Central memory CD8-positive, alpha-beta T cell (primary cell): ENCODE data around the gene FGD4.

ENCODE experiments used
- ATAC-seq: fragments of 150-1000 bp; cut with Tn5 transposase; replicated peaks from 2 replicates; pipeline ENCODE4 v1.10.0; 2022; ENCODE audit warnings: mild to moderate bottlenecking, moderate FRiP score, moderate number of reproducible peaks; ENCODE audit not compliant: poor library complexity, severe bottlenecking; ENCODE audit errors: extremely low read depth
- DNase-seq, 2 donors: peaks; one replicate each; pipeline ENCODE4 v3.0.0; 2021; ENCODE audit warnings: low spot score in 2 of 2
- H3K27ac Mint-ChIP-seq: one replicate; pipeline ENCODE4 v1.8.0; 2022; ENCODE audit warnings: low read depth, mild to moderate bottlenecking, moderate library complexity, mixed read lengths
- H3K27me3 Mint-ChIP-seq: one replicate; pipeline ENCODE4 v1.8.0; 2022; ENCODE audit warnings: mixed read lengths
- H3K36me3 Mint-ChIP-seq: one replicate; pipeline ENCODE4 v1.8.0; 2022; ENCODE audit warnings: mild to moderate bottlenecking, moderate library complexity, mixed read lengths; ENCODE audit not compliant: insufficient read depth
- H3K4me1 Mint-ChIP-seq: one replicate; pipeline ENCODE4 v1.8.0; 2022; ENCODE audit warnings: mixed read lengths
- H3K4me3 Mint-ChIP-seq: one replicate; pipeline ENCODE4 v1.8.0; 2022; ENCODE audit warnings: mild to moderate bottlenecking, moderate library complexity, mixed read lengths
- H3K9me3 Mint-ChIP-seq: one replicate; pipeline ENCODE4 v1.8.0; 2022; ENCODE audit warnings: mixed read lengths

Gene FGD4

DNA sequence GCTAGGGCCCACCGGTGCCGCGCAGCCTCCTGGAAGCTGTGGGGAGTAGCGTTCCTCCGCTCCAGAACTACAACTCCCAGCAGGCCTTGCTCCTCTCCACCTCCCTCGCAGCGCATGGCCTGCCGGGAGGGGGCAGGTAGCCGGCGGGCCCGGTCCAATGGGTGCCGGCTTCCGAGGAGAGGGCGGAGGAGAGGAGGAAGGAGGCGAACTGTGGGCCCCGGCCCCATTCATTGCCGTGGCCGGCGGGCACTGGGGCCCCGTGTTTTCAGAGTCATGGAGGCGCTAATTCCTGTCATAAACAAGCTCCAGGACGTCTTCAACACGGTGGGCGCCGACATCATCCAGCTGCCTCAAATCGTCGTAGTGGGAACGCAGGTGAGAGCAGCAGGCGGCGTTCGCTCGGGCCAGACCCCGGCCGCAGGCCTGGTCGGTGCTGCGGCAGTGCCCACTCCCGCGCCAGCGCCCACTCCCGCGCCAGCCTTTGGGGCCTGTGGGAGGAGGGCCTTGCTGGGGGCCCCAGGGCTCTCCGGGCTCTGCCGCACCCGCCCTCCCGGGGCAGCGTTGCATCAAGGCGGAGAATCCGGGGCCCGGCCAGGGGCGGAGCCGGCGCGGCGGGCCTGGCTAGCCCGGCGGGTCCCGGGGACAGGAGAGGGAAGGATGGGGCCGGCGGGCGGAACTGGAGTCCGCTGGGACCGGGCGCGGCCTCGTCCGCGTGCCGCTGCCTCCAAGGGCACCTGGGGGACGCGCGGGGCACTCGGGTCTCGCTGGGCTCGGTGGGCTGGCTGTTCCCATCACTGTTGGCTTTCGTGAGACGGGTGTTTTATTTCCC, 279.9 kb downstream of the FGD4 start, which contains the start of gene DNM1L:
Gene DNM1L (plus strand): TSS at position 211 of the 829 bp plus-strand sequence. CDS start 63 bp downstream, at position 274.
- peak within 1 kb of the TSS; percentile 86 for H3K4me3 Mint-ChIP-seq
- H3K27me3 Mint-ChIP-seq: no peaks in the 10 kb centered on the region
- H3K9me3 Mint-ChIP-seq: no peaks in the 10 kb centered on the region
- H3K27ac Mint-ChIP-seq: peak within 1 kb of the TSS; percentile 77
- DNase-seq (peak; percentile 86 to 87), ATAC-seq (peak; percentile 99)
- peaks cover 11% of the 10 kb centered on the region for H3K36me3 Mint-ChIP-seq
- H3K4me1 Mint-ChIP-seq: peaks cover 19% of the 10 kb centered on the region

DNA sequence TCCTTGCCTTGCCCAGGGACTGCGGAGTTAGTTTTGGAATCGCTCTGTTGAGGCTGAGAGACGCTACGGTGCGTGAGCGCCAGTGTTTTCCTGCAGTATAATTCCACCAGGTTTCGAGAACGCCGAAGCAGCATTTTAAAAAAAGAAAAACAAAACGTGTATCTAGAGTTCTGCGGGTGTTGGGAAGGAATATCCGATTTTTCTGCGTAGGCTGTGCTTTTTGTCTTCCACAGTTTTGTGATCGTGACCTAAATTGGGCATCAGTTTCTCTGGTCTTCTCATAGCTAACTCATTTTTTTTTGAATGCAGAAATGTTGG, 280.5 kb downstream of the FGD4 start:
- DNase-seq (no peak), ATAC-seq (no peak)
- Mint-ChIP-seq H3K9me3 (no peaks in the 10 kb centered on the region), H3K4me3 (peak overlapping the region; percentile 86), H3K27me3 (no peaks in the 10 kb centered on the region), H3K27ac (peak overlapping the region; percentile 71), H3K36me3 (peaks cover 13% of the 10 kb centered on the region), H3K4me1 (peaks cover 19% of the 10 kb centered on the region)

DNA sequence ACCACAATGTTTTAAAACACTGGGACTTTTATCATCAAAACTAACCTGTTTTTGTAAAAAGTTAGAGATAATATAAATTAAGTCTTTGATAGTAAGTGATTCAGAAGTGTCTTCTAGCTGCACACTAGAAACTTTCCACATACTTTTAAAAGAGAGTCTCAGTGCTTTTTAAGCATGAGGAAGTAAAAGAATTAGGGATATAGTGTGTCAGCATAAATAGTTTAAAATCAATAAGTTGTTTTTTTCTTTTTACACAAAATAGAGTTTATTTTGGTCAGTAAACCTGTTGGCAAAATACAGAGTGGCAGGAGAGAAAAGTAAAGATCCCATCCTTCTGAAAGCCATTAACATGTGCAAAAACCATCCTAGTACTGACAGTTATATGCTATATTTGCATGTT, 281.4 kb downstream of the FGD4 start:
- Mint-ChIP-seq H3K4me3 (peak overlapping the region; percentile 86), H3K36me3 (peaks cover 19% of the 10 kb centered on the region), H3K27me3 (no peaks in the 10 kb centered on the region), H3K27ac (no peak overlapping the region), H3K4me1 (peaks cover 25% of the 10 kb centered on the region), H3K9me3 (no peaks in the 10 kb centered on the region)
- no peak for DNase-seq
- ATAC-seq: no peak

DNA sequence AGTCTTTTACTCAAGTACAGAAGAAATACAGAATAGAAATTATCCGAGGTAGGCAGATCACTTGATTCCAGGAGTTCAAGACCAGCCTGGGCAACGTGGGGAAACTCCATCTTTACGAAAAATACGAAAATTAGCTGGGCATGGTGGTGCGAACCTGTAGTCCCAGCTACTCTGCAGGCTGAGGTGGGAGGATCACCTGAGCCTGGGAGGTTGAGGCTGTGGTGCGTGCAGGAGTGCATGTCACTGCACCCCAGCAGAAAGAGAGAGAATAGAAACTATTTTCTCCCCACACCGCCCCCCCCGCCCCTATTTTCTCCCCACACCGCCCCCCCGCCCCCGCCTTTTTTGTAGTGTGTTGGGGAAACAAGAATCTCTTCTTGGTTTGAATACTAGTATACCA, 281.9 kb downstream of the FGD4 start:
- H3K9me3 Mint-ChIP-seq: no peaks in the 10 kb centered on the region
- peaks cover 19% of the 10 kb centered on the region for H3K36me3 Mint-ChIP-seq
- no peaks in the 10 kb centered on the region for H3K27me3 Mint-ChIP-seq
- H3K27ac Mint-ChIP-seq: no peak overlapping the region
- no peak for ATAC-seq
- H3K4me3 Mint-ChIP-seq: no peak overlapping the region
- peaks cover 28% of the 10 kb centered on the region for H3K4me1 Mint-ChIP-seq
- DNase-seq: no peak

DNA sequence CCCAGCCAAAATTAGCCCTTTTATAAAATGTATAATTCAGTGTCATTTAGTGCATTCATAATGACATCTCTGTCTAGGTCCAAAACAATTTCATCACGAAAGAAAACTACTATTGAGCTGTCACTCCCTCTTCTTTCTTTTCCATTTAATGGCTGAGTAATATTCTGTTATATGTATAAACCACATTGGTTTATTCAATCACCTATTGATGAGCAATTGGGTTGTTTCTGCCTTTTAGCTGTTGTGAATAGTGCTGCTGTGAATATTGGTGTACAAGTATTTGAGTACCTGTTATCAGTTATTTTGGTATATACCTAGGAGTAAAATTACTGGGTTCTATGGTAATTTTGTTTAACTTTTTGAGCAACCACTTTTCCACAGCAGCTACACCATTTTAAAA, 287.0 kb downstream of the FGD4 start:
- H3K4me1 Mint-ChIP-seq: peaks cover 45% of the 10 kb centered on the region
- no peaks in the 10 kb centered on the region for H3K9me3 Mint-ChIP-seq
- no peak overlapping the region for H3K4me3 Mint-ChIP-seq
- no peak for DNase-seq
- no peak overlapping the region for H3K27ac Mint-ChIP-seq
- no peaks in the 10 kb centered on the region for H3K27me3 Mint-ChIP-seq
- ATAC-seq: no peak
- peaks cover 17% of the 10 kb centered on the region for H3K36me3 Mint-ChIP-seq

DNA sequence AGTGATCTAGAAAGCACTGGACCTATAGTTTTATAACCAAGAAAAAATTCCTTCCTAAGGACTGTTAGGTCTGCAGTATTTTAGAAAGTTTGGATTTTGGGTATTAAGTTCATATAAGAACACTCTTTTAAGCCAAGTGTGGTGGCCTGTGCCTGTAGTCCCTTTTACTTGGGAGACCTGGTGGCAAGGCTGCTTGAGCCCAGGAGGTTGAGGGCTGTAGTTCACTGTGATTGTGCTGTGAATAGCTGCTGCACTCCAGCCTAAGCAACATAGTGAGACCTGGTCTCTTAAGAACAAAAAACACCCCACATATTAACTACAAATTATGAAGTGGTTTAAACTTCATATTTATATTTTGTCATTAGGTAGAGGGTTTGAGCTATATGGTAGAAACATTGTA, 289.4 kb downstream of the FGD4 start:
- Mint-ChIP-seq H3K4me1 (peaks cover 60% of the 10 kb centered on the region), H3K4me3 (no peak overlapping the region), H3K9me3 (no peaks in the 10 kb centered on the region), H3K27me3 (no peaks in the 10 kb centered on the region), H3K27ac (no peak overlapping the region), H3K36me3 (peaks cover 12% of the 10 kb centered on the region)
- no peak for DNase-seq
- ATAC-seq: no peak

DNA sequence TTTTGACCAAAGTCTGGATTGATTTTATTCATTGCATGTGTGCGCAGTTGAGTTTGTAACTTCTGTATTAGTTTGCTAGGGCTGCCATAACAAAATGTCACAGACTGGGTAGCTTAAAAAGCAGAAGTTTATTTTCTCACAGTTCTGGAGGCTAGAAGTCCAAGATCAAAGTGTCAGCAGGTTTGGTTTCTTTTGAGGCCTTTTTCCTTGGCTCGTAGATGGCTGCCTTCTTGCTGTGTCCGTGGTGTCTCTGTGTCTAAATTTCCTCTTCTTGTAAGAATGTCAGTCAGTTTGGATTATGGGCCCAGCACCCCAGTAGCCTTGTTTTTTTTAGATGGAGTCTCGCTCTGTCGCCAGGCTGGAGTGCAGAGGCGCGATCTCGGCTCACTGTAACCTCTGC, 291.6 kb downstream of the FGD4 start:
- H3K27me3 Mint-ChIP-seq: no peaks in the 10 kb centered on the region
- peaks cover 4% of the 10 kb centered on the region for H3K36me3 Mint-ChIP-seq
- DNase-seq (no peak), ATAC-seq (no peak)
- H3K4me1 Mint-ChIP-seq: peaks cover 68% of the 10 kb centered on the region
- no peaks in the 10 kb centered on the region for H3K9me3 Mint-ChIP-seq
- H3K27ac Mint-ChIP-seq: no peak overlapping the region
- H3K4me3 Mint-ChIP-seq: no peak overlapping the region

DNA sequence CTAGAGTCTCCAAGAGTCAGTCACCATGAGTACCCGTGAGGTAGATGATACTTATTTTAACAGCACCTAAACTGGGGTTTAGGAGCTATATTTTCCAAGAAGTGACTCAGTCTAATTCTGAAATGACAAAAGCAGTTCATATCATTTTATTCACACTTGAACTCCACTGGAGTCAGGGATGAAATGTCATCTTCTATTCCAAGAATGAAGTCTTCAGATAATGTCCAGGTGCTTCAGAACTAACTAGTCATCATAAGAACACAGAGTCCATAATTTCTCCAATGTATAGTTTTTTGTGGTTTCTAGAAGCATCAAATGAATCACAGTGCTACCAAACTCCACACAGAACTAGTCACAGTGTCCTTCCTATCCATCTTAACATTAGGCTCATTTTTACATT, 293.0 kb downstream of the FGD4 start:
- H3K27me3 Mint-ChIP-seq: no peaks in the 10 kb centered on the region
- H3K4me1 Mint-ChIP-seq: peaks cover 57% of the 10 kb centered on the region
- ATAC-seq (no peak), DNase-seq (no peak)
- no peak overlapping the region for H3K4me3 Mint-ChIP-seq
- no peak overlapping the region for H3K27ac Mint-ChIP-seq
- H3K9me3 Mint-ChIP-seq: no peaks in the 10 kb centered on the region
- H3K36me3 Mint-ChIP-seq: peaks cover 6% of the 10 kb centered on the region

DNA sequence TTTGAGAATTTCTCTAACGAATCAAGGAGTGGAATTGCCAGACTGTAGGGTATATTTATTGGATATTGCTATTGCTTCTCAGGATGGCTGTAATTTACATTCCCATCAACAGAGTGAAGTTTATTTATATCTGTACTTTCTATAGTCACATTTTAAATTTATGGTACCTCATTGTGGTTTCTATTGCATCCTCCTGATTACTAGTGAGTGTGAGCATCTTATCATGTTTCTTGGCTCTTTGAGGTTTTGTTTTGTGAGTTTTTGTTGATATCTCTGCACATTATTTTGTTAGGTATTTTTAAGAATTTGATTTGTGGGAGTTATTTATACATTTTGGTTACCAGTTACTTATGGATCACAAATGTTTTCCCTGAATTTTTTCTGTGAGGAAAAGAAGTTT, 293.7 kb downstream of the FGD4 start:
- Mint-ChIP-seq H3K9me3 (no peaks in the 10 kb centered on the region), H3K4me1 (peaks cover 53% of the 10 kb centered on the region), H3K4me3 (no peak overlapping the region), H3K27me3 (no peaks in the 10 kb centered on the region), H3K36me3 (peaks cover 6% of the 10 kb centered on the region), H3K27ac (no peak overlapping the region)
- DNase-seq: no peak
- ATAC-seq: no peak
